Measurements from ENCODE around the gene WDR82.

WDR82 gene

GRCh38 chr3:52230889-52231499 is 47.5 kb downstream of the WDR82 start:
- in situ Hi-C loops (cut with MboI; ENCODE audit: low pct_unique_long_range_greater_than_20kb, low sequenced_read_pairs, unreplicated experiment) = loop anchor here (10.0 kb wide), 1 partner anchor 114 kb away; no protein-coding TSS in a partner anchor
- no peak for TF ChIP-seq CTCF (IDR thresholded peaks at IDR 0.05; ENCODE audit: extremely low read depth, insufficient read depth, missing control alignments)

GRCh38 chr3:52230461-52230860 is 48.0 kb downstream of the WDR82 start:
- no peak for DNase-seq (ENCODE audit: low spot score)
- no peak for TF ChIP-seq CTCF (IDR thresholded peaks at IDR 0.05; ENCODE audit: extremely low read depth, insufficient read depth, missing control alignments)
- in situ Hi-C loops (cut with MboI; ENCODE audit: low pct_unique_long_range_greater_than_20kb, low sequenced_read_pairs, unreplicated experiment) = loop anchor here (10.0 kb wide), 1 partner anchor 114 kb away; no protein-coding TSS in a partner anchor

More at GRCh38 chr3:52230889-52231499, 47.5 kb downstream of the WDR82 start:
- no peak for DNase-seq (ENCODE audit: low spot score)

- DNase-seq (ENCODE audit: low spot score) = no peak
- in situ Hi-C loops (cut with MboI; ENCODE audit: low pct_unique_long_range_greater_than_20kb, low sequenced_read_pairs, unreplicated experiment) = loop anchor here (10.0 kb wide), 1 partner anchor 115 kb away; no protein-coding TSS in a partner anchor
- TF ChIP-seq CTCF (IDR thresholded peaks at IDR 0.05; ENCODE audit: extremely low read depth, insufficient read depth, missing control alignments) = no peak
These were observed 48.8 kb downstream of the WDR82 start for GRCh38 chr3:52229656-52230055.

GRCh38 chr3:52228751-52229291 is 49.6 kb downstream of the WDR82 start:
- in situ Hi-C loops (cut with MboI; ENCODE audit: low pct_unique_long_range_greater_than_20kb, low sequenced_read_pairs, unreplicated experiment) = no loop called here
- DNase-seq (ENCODE audit: low spot score) = no peak
- TF ChIP-seq CTCF (IDR thresholded peaks at IDR 0.05; ENCODE audit: extremely low read depth, insufficient read depth, missing control alignments) = no peak

- TF ChIP-seq CTCF (IDR thresholded peaks at IDR 0.05; ENCODE audit: extremely low read depth, insufficient read depth, missing control alignments) = no peak
- in situ Hi-C loops (cut with MboI; ENCODE audit: low pct_unique_long_range_greater_than_20kb, low sequenced_read_pairs, unreplicated experiment) = no loop called here
- no peak for DNase-seq (ENCODE audit: low spot score)
These were observed 50.2 kb downstream of the WDR82 start for GRCh38 chr3:52228266-52228665.

- in situ Hi-C loops (cut with MboI; ENCODE audit: low pct_unique_long_range_greater_than_20kb, low sequenced_read_pairs, unreplicated experiment) = no loop called here
- no peak for DNase-seq (ENCODE audit: low spot score)
- no peak for TF ChIP-seq CTCF (IDR thresholded peaks at IDR 0.05; ENCODE audit: extremely low read depth, insufficient read depth, missing control alignments)
These were observed 50.7 kb downstream of the WDR82 start for GRCh38 chr3:52227766-52228165.

Data from GM13977 (cell line).